ENCODE measurements around the gene SCYGR5.

DNA sequence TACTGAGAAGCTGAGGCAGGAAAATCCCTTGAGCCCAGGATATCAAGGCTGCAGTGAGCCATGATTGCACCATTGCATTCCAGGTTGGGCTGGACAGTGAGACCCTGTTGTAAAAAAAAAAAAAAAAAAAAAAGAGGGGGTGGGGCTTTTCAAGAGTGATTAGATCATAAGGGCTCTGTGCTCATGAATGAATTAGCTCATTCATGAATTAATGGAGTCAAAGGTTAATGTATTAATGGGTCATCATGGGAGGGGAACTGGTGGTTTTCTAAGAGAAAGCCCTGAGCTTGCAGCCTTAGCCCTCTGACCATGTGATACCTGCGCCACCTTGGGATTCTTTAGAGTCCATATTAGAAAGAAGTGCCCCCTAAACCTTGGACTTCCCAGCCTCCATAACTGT lies 46.7 kb downstream of the SCYGR5 start:
- TF ChIP-seq, protein P1, sequence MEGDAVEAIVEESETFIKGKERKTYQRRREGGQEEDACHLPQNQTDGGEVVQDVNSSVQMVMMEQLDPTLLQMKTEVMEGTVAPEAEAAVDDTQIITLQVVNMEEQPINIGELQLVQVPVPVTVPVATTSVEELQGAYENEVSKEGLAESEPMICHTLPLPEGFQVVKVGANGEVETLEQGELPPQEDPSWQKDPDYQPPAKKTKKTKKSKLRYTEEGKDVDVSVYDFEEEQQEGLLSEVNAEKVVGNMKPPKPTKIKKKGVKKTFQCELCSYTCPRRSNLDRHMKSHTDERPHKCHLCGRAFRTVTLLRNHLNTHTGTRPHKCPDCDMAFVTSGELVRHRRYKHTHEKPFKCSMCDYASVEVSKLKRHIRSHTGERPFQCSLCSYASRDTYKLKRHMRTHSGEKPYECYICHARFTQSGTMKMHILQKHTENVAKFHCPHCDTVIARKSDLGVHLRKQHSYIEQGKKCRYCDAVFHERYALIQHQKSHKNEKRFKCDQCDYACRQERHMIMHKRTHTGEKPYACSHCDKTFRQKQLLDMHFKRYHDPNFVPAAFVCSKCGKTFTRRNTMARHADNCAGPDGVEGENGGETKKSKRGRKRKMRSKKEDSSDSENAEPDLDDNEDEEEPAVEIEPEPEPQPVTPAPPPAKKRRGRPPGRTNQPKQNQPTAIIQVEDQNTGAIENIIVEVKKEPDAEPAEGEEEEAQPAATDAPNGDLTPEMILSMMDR (IDR thresholded peaks at IDR 0.05): no peak
- no peak for TF ChIP-seq POLR2A (IDR thresholded peaks at IDR 0.05)

Measured in heart left ventricle (tissue), 13 donors.